H9 (cell line): ENCODE results near the gene PRKACA. TPM values are rescaled to one million over a fixed set of nuclear protein-coding genes. Genes with fewer than 3 reads are reported as not detected.

ENCODE experiments used
- DNase-seq: peaks from one replicate; pipeline ENCODE4 v3.0.0-alpha.2; 2017
- H2AFZ ChIP-seq: one replicate; pipeline ENCODE4 v1.6.1; 2013; ENCODE audit warnings: mild to moderate bottlenecking, low read length, control low read depth, moderate library complexity
- H2AK5ac ChIP-seq: 2 replicates; pipeline ENCODE4 v1.6.1; 2013; ENCODE audit warnings: low read length, control low read depth, mixed read lengths; ENCODE audit not compliant: insufficient read length
- H2BK120ac ChIP-seq: one replicate; pipeline ENCODE4 v1.6.1; 2013; ENCODE audit warnings: low read depth, mild to moderate bottlenecking, low read length, control low read depth, inconsistent platforms; ENCODE audit not compliant: poor library complexity, severe bottlenecking
- H2BK12ac ChIP-seq: 2 replicates; pipeline ENCODE4 v1.6.1; 2013; ENCODE audit warnings: low read length, control low read depth, mixed read lengths, low read depth; ENCODE audit not compliant: insufficient read length
- H2BK15ac ChIP-seq: 2 replicates; pipeline ENCODE4 v1.6.1; 2013; ENCODE audit warnings: low read depth, low read length, control low read depth
- H2BK20ac ChIP-seq: one replicate; pipeline ENCODE4 v1.6.1; 2013; ENCODE audit warnings: low read depth, mild to moderate bottlenecking, low read length, control low read depth, inconsistent platforms; ENCODE audit not compliant: poor library complexity, severe bottlenecking
- H2BK5ac ChIP-seq: 2 replicates; pipeline ENCODE4 v1.6.1; 2013; ENCODE audit warnings: low read length, control low read depth, mixed read lengths; ENCODE audit not compliant: insufficient read length
- H3K14ac ChIP-seq: 2 replicates; pipeline ENCODE4 v1.6.1; 2013; ENCODE audit warnings: low read length, control low read depth; ENCODE audit not compliant: insufficient read depth
- H3K18ac ChIP-seq: 2 replicates; pipeline ENCODE4 v1.6.1; 2013; ENCODE audit warnings: low read depth, mild to moderate bottlenecking, mixed read lengths, low read length, control low read depth; ENCODE audit not compliant: insufficient read length
- H3K23ac ChIP-seq: 2 replicates; pipeline ENCODE4 v1.6.1; 2013; ENCODE audit warnings: low read length, control low read depth, mixed read lengths, low read depth; ENCODE audit not compliant: insufficient read length
- H3K23me2 ChIP-seq: 2 replicates; pipeline ENCODE4 v1.6.1; 2013; ENCODE audit warnings: low read depth, mild to moderate bottlenecking, mixed read lengths, low read length, control low read depth; ENCODE audit not compliant: insufficient read length, poor library complexity, severe bottlenecking
- H3K27ac ChIP-seq: 2 replicates; pipeline ENCODE4 v1.5.1; 2013; ENCODE audit warnings: low read length, control low read depth, mixed read lengths, low read depth; ENCODE audit not compliant: insufficient read length
- H3K27me3 ChIP-seq: 2 replicates; pipeline ENCODE4 v1.6.1; 2013; ENCODE audit warnings: low read length, control low read depth, inconsistent platforms; ENCODE audit not compliant: insufficient read depth
- H3K4ac ChIP-seq: 2 replicates; pipeline ENCODE4 v1.6.1; 2013; ENCODE audit warnings: low read depth, mild to moderate bottlenecking, control low read depth, inconsistent platforms, low read length, moderate library complexity
- H3K4me1 ChIP-seq: 2 replicates; pipeline ENCODE4 v1.6.1; 2013; ENCODE audit warnings: low read length, control low read depth, inconsistent platforms; ENCODE audit not compliant: insufficient read depth
- H3K4me2 ChIP-seq: 2 replicates; pipeline ENCODE4 v1.6.1; 2013; ENCODE audit warnings: low read length, control low read depth, mixed read lengths; ENCODE audit not compliant: insufficient read length, insufficient read depth
- H3K56ac ChIP-seq: 2 replicates; pipeline ENCODE4 v1.6.1; 2013; ENCODE audit warnings: low read depth, mild to moderate bottlenecking, mixed read lengths, low read length, control low read depth; ENCODE audit not compliant: insufficient read length
- H3K79me1 ChIP-seq: 2 replicates; pipeline ENCODE4 v1.6.1; 2013; ENCODE audit warnings: low read depth, mild to moderate bottlenecking, moderate library complexity, low read length, control low read depth, inconsistent platforms; ENCODE audit not compliant: insufficient read depth, poor library complexity, severe bottlenecking
- H3K79me2 ChIP-seq: 2 replicates; pipeline ENCODE4 v1.6.1; 2013; ENCODE audit warnings: low read length, control low read depth, inconsistent platforms; ENCODE audit not compliant: insufficient read depth
- H3K9ac ChIP-seq: 2 replicates; pipeline ENCODE4 v1.6.1; 2013; ENCODE audit warnings: low read length, control low read depth, mixed read lengths; ENCODE audit not compliant: insufficient read length; ENCODE audit errors: extremely low read depth
- H3K9me3 ChIP-seq: one replicate; pipeline ENCODE4 v1.6.1; 2013; ENCODE audit warnings: low read depth, low read length, inconsistent platforms; ENCODE audit not compliant: control insufficient read depth
- H3T11ph ChIP-seq: one replicate; pipeline ENCODE4 v1.6.1; 2013; ENCODE audit warnings: mild to moderate bottlenecking, low read length, control low read depth, inconsistent platforms
- H4K20me1 ChIP-seq: one replicate; pipeline ENCODE4 v1.6.1; 2013; ENCODE audit not compliant: control insufficient read depth, insufficient read length, insufficient read depth
- H4K5ac ChIP-seq: 2 replicates; pipeline ENCODE4 v1.6.1; 2013; ENCODE audit warnings: low read depth, mild to moderate bottlenecking, mixed read lengths, low read length, control low read depth; ENCODE audit not compliant: insufficient read length
- H4K8ac ChIP-seq: replicated peaks from 2 replicates; pipeline ENCODE4 v1.6.1; 2013; ENCODE audit warnings: low read length, control low read depth, mixed read lengths, low read depth; ENCODE audit not compliant: insufficient read length
- H4K91ac ChIP-seq: 2 replicates; pipeline ENCODE4 v1.6.1; 2013; ENCODE audit warnings: low read depth, mild to moderate bottlenecking, moderate library complexity, mixed read lengths, low read length, control low read depth; ENCODE audit not compliant: insufficient read length
- H3K27ac Mint-ChIP-seq, 3 experiments: 2 replicates in 2 of 3; 3 replicates in 1 of 3; pipeline ENCODE4 v1.8.0; 2020 to 2021; ENCODE audit warnings: mixed read lengths in 3 of 3, mild to moderate bottlenecking in 1 of 3, moderate library complexity in 1 of 3
- H3K27me3 Mint-ChIP-seq: 2 replicates; pipeline ENCODE4 v1.8.0; 2021; ENCODE audit warnings: low read depth, mild to moderate bottlenecking, moderate library complexity, mixed read lengths
- H3K36me3 Mint-ChIP-seq, 3 experiments: 2 replicates in 2 of 3; 3 replicates in 1 of 3; pipeline ENCODE4 v1.8.0; 2020 to 2021; ENCODE audit warnings: low read depth in 3 of 3, mixed read lengths in 3 of 3; ENCODE audit not compliant: insufficient read depth in 1 of 3
- H3K4me1 Mint-ChIP-seq, 2 experiments: 2 replicates each; pipeline ENCODE4 v1.8.0; 2020; ENCODE audit warnings: mixed read lengths in 2 of 2
- H3K4me3 Mint-ChIP-seq, 2 experiments: 2 replicates in 1 of 2; 3 replicates in 1 of 2; pipeline ENCODE4 v1.8.0; 2020 to 2021; ENCODE audit warnings: mild to moderate bottlenecking in 2 of 2, mixed read lengths in 2 of 2, moderate library complexity in 1 of 2
- H3K9me3 Mint-ChIP-seq, 2 experiments: 2 replicates in 1 of 2; 3 replicates in 1 of 2; pipeline ENCODE4 v1.8.0; 2020; ENCODE audit warnings: mild to moderate bottlenecking in 2 of 2, mixed read lengths in 2 of 2, moderate library complexity in 1 of 2
- CTCF ChIP-seq: fragments of 200-600 bp; sonication (generic); conservative IDR thresholded peaks from 3 replicates; pipeline ENCODE4 v1.8.0; 2021; ENCODE audit warnings: antibody characterized with exemption, mild to moderate bottlenecking
- WGBS: extraction: QIAGEN DNeasy Blood & Tissue Kit; methylation state at CpG from one replicate; pipeline ENCODE4 v1.1.7; 2013; ENCODE audit warnings: missing lambda C conversion rate, low lambda C conversion rate, mixed read lengths; ENCODE audit not compliant: insufficient read length; ENCODE audit errors: extremely low coverage; 5-methylcytosine and 5-hydroxymethylcytosine counted together
- total RNA-seq: library from RNA; stranded (reverse); gene quantifications from 2 replicates; pipeline ENCODE4 v1.2.1, GENCODE V29; 2021

Gene PRKACA
- total RNA-seq, 1 experiment from 2014 or later = 51.8 TPM

GRCh38 chr19:14135355-14135754, 17.8 kb upstream of the PRKACA start:
- Mint-ChIP-seq H3K4me1 (peaks cover 16 to 22% of the 10 kb centered on the region in 2 experiments), H3K27ac (peak overlapping the region in 2 of 3 experiments; percentile 21 to 75; a peak in 4 of 7 replicates), H3K9me3 (no peaks in the 10 kb centered on the region), H3K4me3 (peak overlapping the region; percentile 84 to 94), H3K27me3 (no peaks in the 10 kb centered on the region), H3K36me3 (peaks cover 14 to 23% (median 21%) of the 10 kb centered on the region in 3 experiments; a peak in 6 of 7 replicates)
- Histone ChIP-seq H4K8ac (no peak overlapping the region), H3K14ac (no peak overlapping the region), H3K79me1 (peaks cover 6% of the 10 kb centered on the region), H3K4me2 (peak overlapping the region; percentile 77), H2BK20ac (no peak overlapping the region), H3K27me3 (no peaks in the 10 kb centered on the region), H3K56ac (no peak overlapping the region), H2AK5ac (no peak overlapping the region), H2AFZ (no peak overlapping the region), H4K91ac (no peak overlapping the region), H3K23me2 (peaks cover 9% of the 10 kb centered on the region), H3K4me1 (peaks cover 4% of the 10 kb centered on the region; the same call in 1 of the 2 replicates), H3K9me3 (no peaks in the 10 kb centered on the region), H2BK15ac (no peak overlapping the region), H3K4ac (no peak overlapping the region), H3K27ac (no peak overlapping the region), H3K18ac (no peak overlapping the region), H2BK120ac (no peak overlapping the region), H3T11ph (no peak overlapping the region), H2BK5ac (no peak overlapping the region), H2BK12ac (no peak overlapping the region), H3K23ac (no peak overlapping the region), H3K79me2 (peaks cover 3% of the 10 kb centered on the region; the same call in 1 of the 2 replicates), H4K20me1 (no peaks in the 10 kb centered on the region), H4K5ac (no peak overlapping the region), H3K9ac (peak overlapping the region; percentile 36)
- TF ChIP-seq CTCF = no peak
- WGBS = no CpG with 5 or more reads among the region's 6 CpGs
- no peak for DNase-seq
